ENCODE measurements around the gene PPP1R37.
A peak's percentile ranks its signal among the peaks of the same experiment; 100 is the strongest.

The PPP1R37 gene

DNA sequence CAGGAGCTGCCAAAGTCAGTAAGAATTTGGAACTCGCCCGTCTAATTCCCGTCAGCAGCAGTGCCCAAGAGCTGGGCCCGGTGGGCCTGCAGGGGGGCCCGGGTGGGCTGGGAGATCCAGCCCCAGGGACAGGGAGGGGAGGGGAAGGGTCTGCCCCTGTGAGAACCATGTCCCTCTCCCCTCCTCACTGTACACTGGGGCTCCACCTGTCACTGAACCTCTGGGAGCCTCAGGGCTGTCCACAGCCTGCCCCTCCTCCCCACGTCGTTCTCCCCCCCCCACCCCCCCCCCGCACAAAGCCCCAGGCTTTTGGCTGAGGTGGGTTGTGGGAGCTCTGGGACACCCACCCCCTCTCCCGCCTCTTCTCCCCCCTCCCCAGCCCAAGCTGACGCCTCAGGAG lies 24.9 kb upstream of the PPP1R37 start:
- no peak overlapping the region for H2BK5ac ChIP-seq (ENCODE audit: low read length)
- no peak overlapping the region for H3K23ac ChIP-seq (ENCODE audit: low read length)
- no peaks in the 10 kb centered on the region for H3K27me3 ChIP-seq (ENCODE audit: insufficient read depth, low read length, poor library complexity)
- no peak overlapping the region for H4K5ac ChIP-seq (ENCODE audit: low read length)
- H3K4me3 ChIP-seq (ENCODE audit: low read length), result no peak overlapping the region
- no peak overlapping the region for H3K56ac ChIP-seq (ENCODE audit: low read length)
- H2BK120ac ChIP-seq (ENCODE audit: low read depth, low read length), result no peak overlapping the region
- H3K9ac ChIP-seq (ENCODE audit: low read length), result no peak overlapping the region
- no peak for DNase-seq
- H3K27ac ChIP-seq (ENCODE audit: low read depth, low read length), result no peak overlapping the region
- H2BK15ac ChIP-seq (replicated peaks; ENCODE audit: low read depth), result no peak overlapping the region
- H3K36me3 ChIP-seq (ENCODE audit: control insufficient read depth, insufficient read depth, low read length), result peaks cover 16% of the 10 kb centered on the region
- no peaks in the 10 kb centered on the region for H3K4me1 ChIP-seq (ENCODE audit: control insufficient read depth, low read depth, low read length)
- H3K4me2 ChIP-seq (ENCODE audit: low read length), result no peak overlapping the region
- no peak overlapping the region for H4K8ac ChIP-seq (ENCODE audit: low read depth, low read length)
- no peak overlapping the region for H2AK5ac ChIP-seq (ENCODE audit: low read length)
- H3K79me2 ChIP-seq (ENCODE audit: control insufficient read depth, insufficient read depth, low read length), result no peaks in the 10 kb centered on the region
- no peak overlapping the region for H3K18ac ChIP-seq (ENCODE audit: low read length)
- WGBS (ENCODE audit: extremely low coverage, insufficient coverage, low lambda C conversion rate), result no CpG with 5 or more reads among the region's 10 CpGs
- H3K79me1 ChIP-seq (ENCODE audit: low read length), result peaks cover 3% of the 10 kb centered on the region
- H3K4ac ChIP-seq (ENCODE audit: low read depth, low read length), result no peak overlapping the region

DNA sequence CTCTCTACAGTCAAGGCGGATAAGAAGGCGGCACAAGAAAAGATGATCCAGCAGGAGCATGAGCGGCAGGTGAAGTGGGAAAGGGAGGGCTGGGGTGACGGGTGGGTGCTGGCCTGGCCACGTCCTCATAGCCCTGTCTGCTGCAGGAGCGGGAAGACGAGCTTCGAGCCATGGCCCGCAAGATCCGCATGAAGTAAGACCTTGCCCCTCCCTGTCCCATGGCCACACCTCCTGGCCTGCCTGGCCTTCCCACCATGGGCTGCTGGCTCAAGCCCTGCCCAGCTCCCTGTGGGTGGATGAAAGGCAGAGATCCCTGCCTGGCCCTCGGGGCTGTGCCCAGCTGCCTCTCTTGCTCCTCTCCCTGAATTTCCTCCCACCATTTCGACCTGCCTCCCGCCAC lies 23.9 kb upstream of the PPP1R37 start:
- peaks cover 3% of the 10 kb centered on the region for H3K79me1 ChIP-seq (ENCODE audit: low read length)
- H3K4me3 ChIP-seq (ENCODE audit: low read length), result no peak overlapping the region
- no peak overlapping the region for H3K4ac ChIP-seq (ENCODE audit: low read depth, low read length)
- DNase-seq, result peak; percentile 71
- H3K18ac ChIP-seq (ENCODE audit: low read length), result no peak overlapping the region
- H2BK5ac ChIP-seq (ENCODE audit: low read length), result no peak overlapping the region
- H3K4me1 ChIP-seq (ENCODE audit: control insufficient read depth, low read depth, low read length), result no peaks in the 10 kb centered on the region
- H2BK15ac ChIP-seq (replicated peaks; ENCODE audit: low read depth), result no peak overlapping the region
- no peak overlapping the region for H3K4me2 ChIP-seq (ENCODE audit: low read length)
- no peak overlapping the region for H4K8ac ChIP-seq (ENCODE audit: low read depth, low read length)
- no peak overlapping the region for H3K56ac ChIP-seq (ENCODE audit: low read length)
- no peaks in the 10 kb centered on the region for H3K27me3 ChIP-seq (ENCODE audit: insufficient read depth, low read length, poor library complexity)
- no peak overlapping the region for H2BK120ac ChIP-seq (ENCODE audit: low read depth, low read length)
- H3K23ac ChIP-seq (ENCODE audit: low read length), result no peak overlapping the region
- no peaks in the 10 kb centered on the region for H3K79me2 ChIP-seq (ENCODE audit: control insufficient read depth, insufficient read depth, low read length)
- H3K9ac ChIP-seq (ENCODE audit: low read length), result no peak overlapping the region
- no peak overlapping the region for H3K27ac ChIP-seq (ENCODE audit: low read depth, low read length)
- H3K36me3 ChIP-seq (ENCODE audit: control insufficient read depth, insufficient read depth, low read length), result peaks cover 15% of the 10 kb centered on the region
- H4K5ac ChIP-seq (ENCODE audit: low read length), result no peak overlapping the region
- WGBS (ENCODE audit: extremely low coverage, insufficient coverage, low lambda C conversion rate), result no CpG with 5 or more reads among the region's 13 CpGs
- no peak overlapping the region for H2AK5ac ChIP-seq (ENCODE audit: low read length)

DNA sequence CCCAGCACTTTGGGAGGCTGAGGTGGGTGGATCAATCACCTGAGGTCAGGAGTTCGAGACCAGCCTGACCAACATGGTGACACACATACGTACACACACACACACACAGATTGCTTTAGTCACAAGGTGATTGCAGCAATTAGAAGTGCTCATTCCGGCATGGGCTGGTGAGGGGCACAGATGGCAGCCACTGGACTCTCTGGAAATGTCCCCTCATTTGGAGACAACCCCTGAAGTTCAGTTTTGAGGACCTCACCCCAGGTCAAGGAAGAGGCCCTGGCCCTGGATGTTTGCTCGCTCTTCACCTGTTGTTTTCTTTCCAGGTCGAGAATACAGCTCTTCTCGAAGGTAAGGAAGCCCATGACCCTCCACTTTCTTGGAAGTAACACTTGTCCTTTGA lies 22.8 kb upstream of the PPP1R37 start:
- peaks cover 13% of the 10 kb centered on the region for H3K36me3 ChIP-seq (ENCODE audit: control insufficient read depth, insufficient read depth, low read length)
- H2AK5ac ChIP-seq (ENCODE audit: low read length), result no peak overlapping the region
- H3K79me1 ChIP-seq (ENCODE audit: low read length), result peaks cover 3% of the 10 kb centered on the region
- H3K79me2 ChIP-seq (ENCODE audit: control insufficient read depth, insufficient read depth, low read length), result no peaks in the 10 kb centered on the region
- no peak overlapping the region for H4K5ac ChIP-seq (ENCODE audit: low read length)
- no peak overlapping the region for H2BK15ac ChIP-seq (replicated peaks; ENCODE audit: low read depth)
- no peak overlapping the region for H3K9ac ChIP-seq (ENCODE audit: low read length)
- H3K4me1 ChIP-seq (ENCODE audit: control insufficient read depth, low read depth, low read length), result peaks cover 2% of the 10 kb centered on the region
- H3K56ac ChIP-seq (ENCODE audit: low read length), result no peak overlapping the region
- H3K4ac ChIP-seq (ENCODE audit: low read depth, low read length), result no peak overlapping the region
- H3K18ac ChIP-seq (ENCODE audit: low read length), result no peak overlapping the region
- H2BK5ac ChIP-seq (ENCODE audit: low read length), result no peak overlapping the region
- WGBS (ENCODE audit: extremely low coverage, insufficient coverage, low lambda C conversion rate), result no CpG with 5 or more reads among the region's 6 CpGs
- no peak overlapping the region for H3K4me3 ChIP-seq (ENCODE audit: low read length)
- H2BK120ac ChIP-seq (ENCODE audit: low read depth, low read length), result no peak overlapping the region
- H3K27me3 ChIP-seq (ENCODE audit: insufficient read depth, low read length, poor library complexity), result no peaks in the 10 kb centered on the region
- H3K23ac ChIP-seq (ENCODE audit: low read length), result no peak overlapping the region
- no peak overlapping the region for H4K8ac ChIP-seq (ENCODE audit: low read depth, low read length)
- no peak overlapping the region for H3K27ac ChIP-seq (ENCODE audit: low read depth, low read length)
- DNase-seq, result no peak
- H3K4me2 ChIP-seq (ENCODE audit: low read length), result no peak overlapping the region

DNA sequence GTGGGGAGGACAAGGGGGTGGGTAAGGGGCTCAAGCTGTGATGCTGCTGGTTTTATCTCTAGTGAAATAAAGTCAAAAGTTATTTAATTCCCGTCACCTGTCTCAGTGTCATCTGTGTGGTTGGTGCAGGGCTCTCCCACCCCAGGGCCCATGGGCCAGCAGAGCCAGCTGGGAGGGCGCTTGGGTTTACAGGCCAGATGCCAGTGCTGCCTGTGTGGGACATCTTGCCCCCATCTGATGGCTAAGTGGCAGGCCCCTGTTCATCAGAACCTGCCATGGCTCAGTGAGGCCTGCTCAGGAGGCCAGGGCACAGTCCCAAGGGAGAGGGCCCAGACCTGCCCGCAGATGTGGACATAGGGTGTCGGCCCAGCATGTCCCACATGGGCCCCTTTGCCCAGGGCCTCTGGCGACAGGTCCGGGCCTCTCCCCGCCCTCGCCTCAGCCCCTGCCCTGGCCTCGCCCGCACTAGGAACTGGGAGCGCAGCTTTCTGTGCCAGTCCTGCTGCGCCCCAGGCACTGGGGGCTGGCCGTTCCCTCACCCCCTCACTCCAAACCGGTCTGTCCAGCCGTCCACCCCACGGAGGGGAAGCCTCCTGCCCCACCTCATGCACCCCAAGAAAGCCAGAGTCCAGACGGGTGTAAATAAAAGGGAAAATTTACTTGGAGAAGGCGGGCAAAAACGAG lies 22.0 kb upstream of the PPP1R37 start:
- Histone ChIP-seq H4K8ac (ENCODE audit: low read depth, low read length) (no peak overlapping the region), H3K79me1 (ENCODE audit: low read length) (peaks cover 3% of the 10 kb centered on the region), H3K4me1 (ENCODE audit: control insufficient read depth, low read depth, low read length) (peaks cover 2% of the 10 kb centered on the region), H2AK5ac (ENCODE audit: low read length) (no peak overlapping the region), H3K4me3 (ENCODE audit: low read length) (no peak overlapping the region), H3K18ac (ENCODE audit: low read length) (no peak overlapping the region), H3K79me2 (ENCODE audit: control insufficient read depth, insufficient read depth, low read length) (no peaks in the 10 kb centered on the region), H3K9ac (ENCODE audit: low read length) (no peak overlapping the region), H3K56ac (ENCODE audit: low read length) (no peak overlapping the region), H2BK5ac (ENCODE audit: low read length) (no peak overlapping the region), H4K5ac (ENCODE audit: low read length) (no peak overlapping the region), H2BK15ac (replicated peaks; ENCODE audit: low read depth) (no peak overlapping the region), H3K4me2 (ENCODE audit: low read length) (no peak overlapping the region), H2BK120ac (ENCODE audit: low read depth, low read length) (no peak overlapping the region), H3K36me3 (ENCODE audit: control insufficient read depth, insufficient read depth, low read length) (peaks cover 13% of the 10 kb centered on the region), H3K23ac (ENCODE audit: low read length) (no peak overlapping the region), H3K27ac (ENCODE audit: low read depth, low read length) (no peak overlapping the region), H3K4ac (ENCODE audit: low read depth, low read length) (no peak overlapping the region), H3K27me3 (ENCODE audit: insufficient read depth, low read length, poor library complexity) (no peaks in the 10 kb centered on the region)
- WGBS (ENCODE audit: extremely low coverage, insufficient coverage, low lambda C conversion rate), result no CpG with 5 or more reads among the region's 19 CpGs
- DNase-seq, result no peak

DNA sequence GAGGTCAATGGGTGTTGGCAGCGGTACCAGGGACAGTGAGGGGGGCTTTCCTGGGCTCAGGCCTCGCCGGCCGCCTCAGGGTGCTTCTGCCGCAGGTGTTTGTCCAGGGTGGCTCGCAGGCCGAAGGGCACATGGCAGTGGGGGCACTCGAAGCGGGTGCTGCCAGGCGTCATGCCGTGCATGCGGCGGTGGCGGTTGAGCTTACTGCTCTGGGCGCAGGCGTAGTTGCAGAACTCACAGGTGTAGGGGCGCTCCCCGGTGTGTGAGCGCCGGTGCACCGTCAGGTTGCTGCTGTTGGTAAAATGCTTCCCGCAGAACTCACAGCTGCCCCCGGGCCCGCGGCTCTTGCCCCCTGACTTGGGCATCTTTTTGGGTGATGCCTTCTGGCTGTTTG lies 21.4 kb upstream of the PPP1R37 start:
- Histone ChIP-seq H3K4me1 (ENCODE audit: control insufficient read depth, low read depth, low read length) (peaks cover 2% of the 10 kb centered on the region), H2BK15ac (replicated peaks; ENCODE audit: low read depth) (no peak overlapping the region), H3K4ac (ENCODE audit: low read depth, low read length) (no peak overlapping the region), H3K23ac (ENCODE audit: low read length) (no peak overlapping the region), H3K56ac (ENCODE audit: low read length) (no peak overlapping the region), H3K4me3 (ENCODE audit: low read length) (no peak overlapping the region), H3K79me2 (ENCODE audit: control insufficient read depth, insufficient read depth, low read length) (no peaks in the 10 kb centered on the region), H4K5ac (ENCODE audit: low read length) (no peak overlapping the region), H3K27me3 (ENCODE audit: insufficient read depth, low read length, poor library complexity) (no peaks in the 10 kb centered on the region), H2AK5ac (ENCODE audit: low read length) (no peak overlapping the region), H3K4me2 (ENCODE audit: low read length) (no peak overlapping the region), H2BK5ac (ENCODE audit: low read length) (no peak overlapping the region), H2BK120ac (ENCODE audit: low read depth, low read length) (no peak overlapping the region), H3K36me3 (ENCODE audit: control insufficient read depth, insufficient read depth, low read length) (peaks cover 13% of the 10 kb centered on the region), H3K18ac (ENCODE audit: low read length) (no peak overlapping the region), H3K9ac (ENCODE audit: low read length) (no peak overlapping the region), H3K79me1 (ENCODE audit: low read length) (peaks cover 3% of the 10 kb centered on the region), H4K8ac (ENCODE audit: low read depth, low read length) (no peak overlapping the region), H3K27ac (ENCODE audit: low read depth, low read length) (no peak overlapping the region)
- DNase-seq, result no peak
- WGBS (ENCODE audit: extremely low coverage, insufficient coverage, low lambda C conversion rate), result no CpG with 5 or more reads among the region's 25 CpGs
